ENCODE measurements around the gene TMPRSS5.

TMPRSS5 gene

DNA sequence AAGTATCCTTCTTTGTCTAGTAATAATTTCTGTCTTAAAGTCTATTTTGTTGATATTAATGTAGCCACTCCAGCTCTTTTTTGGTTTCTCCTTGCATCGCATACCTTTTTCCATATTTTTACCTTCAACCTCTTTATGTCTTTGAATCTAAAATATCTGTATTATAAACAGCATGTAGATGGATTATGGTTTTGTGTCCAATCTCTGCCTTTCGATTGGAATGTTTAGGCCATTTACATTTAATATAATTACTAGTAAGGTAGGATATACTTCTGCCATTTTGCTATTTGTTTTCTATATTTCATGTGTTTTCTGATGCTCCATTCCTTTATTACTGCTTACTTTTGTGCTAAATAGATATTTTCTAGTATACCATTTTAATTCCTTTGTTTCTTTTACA, 39.5 kb downstream of the TMPRSS5 start:
- DNase-seq: no peak

GRCh38 chr11:113664981-113665710, 41.0 kb downstream of the TMPRSS5 start:
- no peak for DNase-seq

GRCh38 chr11:113664069-113664980, 41.8 kb downstream of the TMPRSS5 start:
- DNase-seq: no peak

DNA sequence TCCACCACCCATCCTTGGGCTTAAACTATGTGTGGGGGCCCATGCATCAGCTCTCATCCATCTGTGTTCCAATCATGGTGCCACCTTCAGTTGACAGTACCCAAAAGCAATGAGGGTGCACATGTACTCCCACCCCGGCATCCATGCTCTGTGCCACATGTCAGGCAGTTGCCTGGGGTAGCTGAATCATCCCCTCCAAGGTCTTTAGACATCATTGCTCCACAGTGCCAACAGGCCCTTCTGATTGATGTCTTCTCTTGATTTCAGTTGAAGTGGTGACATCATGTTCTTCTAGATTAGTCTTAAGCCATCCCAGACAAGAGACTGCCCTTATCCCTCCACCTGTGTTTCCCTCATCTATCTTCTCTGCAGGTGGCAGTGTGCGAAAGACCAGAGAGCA, 42.5 kb downstream of the TMPRSS5 start:
- no peak for DNase-seq

DNA sequence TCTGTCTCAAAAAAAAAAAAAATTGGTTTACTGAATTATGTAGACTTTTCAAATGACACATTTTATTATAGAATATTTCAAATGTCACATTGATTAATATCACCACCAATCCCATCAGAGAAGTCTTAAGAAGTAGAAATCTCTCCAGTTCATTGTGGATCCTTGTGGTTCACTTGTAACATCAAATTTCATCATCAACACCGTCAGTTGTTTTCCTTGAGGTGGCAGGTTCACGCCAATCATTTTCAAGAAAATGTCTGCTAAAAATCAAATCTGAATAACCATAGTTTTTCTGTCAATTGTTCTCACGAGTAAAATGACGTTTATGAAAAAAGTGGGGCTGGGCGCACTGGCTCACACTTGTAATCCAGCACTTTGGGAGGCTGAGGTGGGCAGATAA, 50.3 kb downstream of the TMPRSS5 start:
- DNase-seq: no peak

GRCh38 chr11:113651023-113651422, 55.1 kb downstream of the TMPRSS5 start:
- no peak for DNase-seq

GRCh38 chr11:113649311-113649710, 56.8 kb downstream of the TMPRSS5 start:
- DNase-seq: no peak

DNA sequence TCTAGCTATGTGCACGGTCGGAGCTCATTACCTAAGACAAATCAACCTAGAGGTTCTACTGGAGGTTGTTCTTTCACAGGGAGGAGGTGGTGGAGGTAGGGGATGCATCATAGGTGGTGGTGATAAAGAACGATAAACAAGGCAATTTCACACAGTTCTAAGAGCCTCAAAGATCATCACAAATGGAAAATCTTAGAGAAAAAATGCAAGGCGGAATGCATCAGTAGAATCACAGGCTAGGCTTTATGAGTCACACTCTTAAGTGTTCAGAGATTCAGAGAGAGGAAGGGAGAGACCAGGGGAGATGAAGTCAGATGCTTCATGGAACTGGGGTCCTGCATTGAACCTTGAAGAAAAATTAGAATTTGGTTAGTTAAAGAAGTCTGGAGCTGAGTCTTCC, 58.3 kb downstream of the TMPRSS5 start:
- DNase-seq: no peak

DNA sequence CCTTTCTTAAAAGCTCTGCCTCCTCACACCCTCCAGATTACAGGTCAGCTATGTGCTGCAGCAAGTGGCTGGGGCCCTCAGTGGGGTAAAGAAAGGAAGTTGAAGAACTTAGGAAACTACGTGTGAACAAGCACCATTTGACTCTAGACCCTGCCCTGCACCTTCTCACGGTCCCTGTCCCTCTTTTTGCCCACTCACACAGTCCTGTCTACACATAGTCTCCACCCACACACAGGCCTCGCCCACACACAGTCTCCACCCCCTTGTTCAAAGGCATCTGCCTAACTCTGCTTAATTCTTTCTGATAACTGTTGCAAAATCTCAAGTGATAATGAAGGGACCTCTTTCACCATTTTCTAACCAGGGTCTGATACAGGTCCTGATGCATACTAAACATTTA, 59.0 kb downstream of the TMPRSS5 start:
- DNase-seq: no peak

DNA sequence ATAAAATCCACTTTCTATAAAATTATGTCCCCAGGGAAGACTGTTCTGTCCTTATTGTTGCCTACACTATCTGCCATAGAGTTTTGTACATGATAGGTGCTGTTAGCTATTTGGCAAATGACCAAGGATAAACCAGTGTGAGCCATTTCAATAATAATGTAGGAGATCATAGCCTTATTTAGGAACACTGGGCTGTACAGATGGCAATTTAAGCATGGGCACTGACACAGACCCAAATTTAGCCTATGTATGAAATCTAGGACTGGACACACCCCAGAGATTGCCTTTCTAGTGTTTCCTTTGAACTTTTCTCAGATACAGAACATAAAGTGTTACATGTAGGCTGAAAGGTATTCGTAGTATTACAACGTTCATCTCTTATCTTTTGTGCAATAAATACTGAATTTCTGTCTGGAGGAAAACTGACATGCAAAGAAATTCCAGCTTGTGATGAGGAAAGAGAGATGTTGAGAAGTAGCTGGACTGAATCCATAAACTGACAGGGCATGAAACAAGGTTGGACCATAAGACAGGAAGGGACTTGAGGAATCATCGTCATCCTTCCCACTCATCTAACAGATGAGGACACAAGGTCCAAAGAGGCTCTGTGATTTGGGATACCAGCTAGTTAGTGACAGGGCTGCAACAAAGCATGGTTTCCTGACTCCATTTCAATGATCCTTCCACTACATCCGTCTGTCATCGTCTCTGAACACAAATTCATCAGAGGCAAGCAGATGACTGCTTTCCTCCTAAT, 60.3 kb downstream of the TMPRSS5 start:
- no peak for DNase-seq

DNA sequence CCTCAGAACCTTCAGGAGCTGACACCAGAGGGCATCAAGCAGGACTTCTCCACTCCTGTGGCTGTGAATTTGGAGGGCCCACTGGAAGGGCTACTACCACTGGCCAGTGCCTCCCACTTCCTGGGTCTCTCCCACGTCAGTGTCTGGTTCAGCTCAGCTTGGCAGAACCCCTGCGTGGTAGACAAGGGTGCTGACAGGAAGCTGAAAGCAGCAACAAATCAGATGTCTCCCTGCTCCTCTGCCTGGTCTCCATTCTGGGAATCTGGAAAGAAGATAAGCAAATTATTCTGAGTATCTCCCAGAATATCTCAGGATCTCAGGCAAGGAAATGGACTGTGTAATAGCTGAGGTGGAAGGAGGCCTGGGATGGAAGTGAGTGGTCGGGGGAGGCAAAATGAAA, 61.5 kb downstream of the TMPRSS5 start:
- no peak for DNase-seq

DNA sequence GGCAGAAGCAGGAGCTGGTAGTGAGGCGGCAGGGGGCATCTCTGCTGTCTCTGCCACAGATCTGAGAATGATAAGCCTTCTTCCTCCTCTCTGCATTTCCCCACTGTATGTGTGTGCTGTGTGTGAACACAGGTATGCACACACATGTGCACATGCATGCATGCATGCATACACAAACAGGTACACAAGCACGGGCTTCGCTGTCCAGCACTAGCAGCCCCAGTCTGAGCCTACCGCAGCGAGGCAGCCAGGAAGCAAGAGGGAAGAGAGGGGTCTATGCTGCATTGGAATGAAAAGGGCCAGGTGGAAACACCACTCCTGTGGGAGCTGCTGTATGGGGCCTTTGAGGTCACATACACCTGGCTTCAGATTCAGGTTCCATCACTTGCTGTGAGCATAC, 62.4 kb downstream of the TMPRSS5 start:
- no peak for DNase-seq

DNA sequence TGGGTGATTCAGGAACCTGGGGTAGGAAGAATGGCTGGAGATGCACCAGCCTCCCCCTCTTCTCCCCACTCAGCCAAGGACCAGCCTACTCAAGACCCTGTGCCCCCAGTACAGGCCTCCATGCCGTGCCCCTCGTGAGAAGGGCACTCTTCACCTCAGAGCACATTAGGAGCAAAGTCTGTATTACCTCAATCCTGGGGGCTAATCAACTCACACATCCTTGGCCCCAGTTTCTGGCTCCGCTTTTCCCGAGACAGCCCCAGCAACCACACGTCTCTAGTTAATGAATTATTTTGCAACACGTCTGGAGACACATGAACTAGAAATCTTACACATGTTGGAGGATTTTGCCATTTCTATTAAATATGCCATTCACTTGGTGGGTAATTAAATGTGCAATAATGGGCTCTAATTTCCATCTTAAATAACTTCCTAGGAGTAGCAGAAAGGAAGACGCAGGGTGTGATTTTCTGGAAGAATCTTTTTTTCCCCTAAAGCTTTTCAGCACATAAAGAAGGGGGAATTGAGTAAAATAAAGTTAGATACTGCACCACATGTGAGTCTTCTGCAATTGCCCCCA, 63.0 kb downstream of the TMPRSS5 start:
- DNase-seq: no peak

DNA sequence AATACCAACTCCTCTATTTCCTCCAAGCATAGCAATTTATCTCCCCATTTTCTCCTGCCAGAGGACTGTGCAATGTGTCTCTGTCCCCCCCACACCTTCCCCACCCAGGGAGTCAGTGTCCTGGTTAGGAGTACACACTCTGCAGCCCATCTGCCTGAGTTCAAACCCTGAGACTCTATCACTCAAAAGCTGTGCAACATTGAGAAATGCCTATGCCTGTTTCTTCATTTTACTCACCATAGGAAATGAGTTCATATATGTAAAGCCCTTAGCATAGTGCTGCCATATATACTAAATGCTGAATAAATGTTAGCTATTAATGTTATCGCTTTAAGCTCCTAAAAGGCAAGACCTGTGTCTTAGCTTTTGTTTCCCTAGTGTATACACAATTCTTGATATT, 64.0 kb downstream of the TMPRSS5 start:
- DNase-seq: no peak

DNA sequence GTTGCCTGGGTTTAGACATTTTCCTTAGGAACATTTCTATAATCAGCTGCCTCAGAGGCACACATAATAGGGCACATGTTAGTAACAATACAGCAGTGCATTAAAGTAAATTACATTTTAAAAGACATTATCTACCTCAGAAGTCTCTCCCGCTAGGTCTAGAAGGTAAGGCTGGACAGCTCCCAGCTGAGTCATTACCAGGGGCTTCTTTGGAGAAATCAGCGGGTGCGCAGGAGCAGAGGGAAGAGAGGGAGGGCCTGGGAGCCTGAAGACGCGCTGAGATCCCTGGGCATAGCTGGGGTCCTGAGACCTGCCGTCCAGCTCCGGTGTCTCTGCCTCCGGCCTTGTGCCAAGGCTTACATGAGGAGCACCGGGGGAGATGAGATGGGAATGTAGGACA, 67.7 kb downstream of the TMPRSS5 start:
- no peak for DNase-seq

DNA sequence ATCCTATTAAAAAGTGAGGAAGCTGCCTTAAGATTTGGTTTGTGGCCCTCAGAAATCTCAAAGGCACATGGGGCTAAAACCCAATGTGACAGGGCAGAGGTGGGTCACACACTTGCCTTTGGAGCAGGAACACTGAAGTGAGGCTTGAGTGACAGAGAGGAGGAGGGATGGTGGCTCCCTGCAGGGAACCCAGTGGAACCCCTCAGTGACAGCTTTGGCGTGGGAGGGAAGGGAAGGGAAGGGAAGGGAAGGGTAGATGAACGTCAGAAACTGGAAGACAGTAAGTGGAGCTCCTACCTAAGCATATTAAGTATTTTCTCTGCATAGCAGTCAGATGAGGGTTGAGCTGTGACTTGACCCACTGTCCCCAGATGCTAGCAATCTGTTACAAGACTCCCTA, 68.5 kb downstream of the TMPRSS5 start:
- DNase-seq: no peak

Measured in NCI-H82 (cell line).